HEK293 (cell line): ENCODE measurements around the gene TUBB3.

ENCODE experiments used
- CTCF ChIA-PET: fragments of 350-600 bp; formaldehyde crosslinking; extraction: SDS; loops from one replicate; lab custom pipeline; 2021; ENCODE audit warnings: antibody characterized with exemption; lab: Yijun Ruan, JAX
- POLR2A ChIA-PET: fragments of 300-600 bp; formaldehyde crosslinking; extraction: SDS; loops from one replicate; lab custom pipeline; 2020; ENCODE audit warnings: antibody characterized with exemption, inconsistent platforms; lab: Yijun Ruan, JAX
- H3K27ac ChIP-seq: fragments of 200-500 bp; sonication (Bioruptor generic); 2 replicates; pipeline ENCODE4 v1.5.1; 2014; ENCODE audit warnings: low read depth, low read length, control low read depth, inconsistent platforms; ENCODE audit errors: extremely low read depth
- H3K36me3 ChIP-seq, 2 experiments: fragments of 200-500 bp in 1 of 2; sonication (Bioruptor generic) in 1 of 2; 1 replicate in 1 of 2; 2 replicates in 1 of 2; pipeline ENCODE4 v1.5.1; 2014 to 2017; ENCODE audit warnings: inconsistent platforms in 2 of 2, low read length in 2 of 2; ENCODE audit not compliant: control insufficient read depth in 2 of 2, insufficient read depth in 1 of 2
- H3K4me1 ChIP-seq: fragments of 200-500 bp; sonication (Bioruptor generic); 2 replicates; pipeline ENCODE4 v1.5.1; 2014; ENCODE audit warnings: mild to moderate bottlenecking, low read length, inconsistent platforms; ENCODE audit not compliant: control insufficient read depth, insufficient read depth
- H3K4me3 ChIP-seq: 2 replicates; pipeline ENCODE4 v1.5.1; 2011; ENCODE audit warnings: low read depth, mild to moderate bottlenecking, control low read depth, low read length, moderate library complexity
- H3K9me3 ChIP-seq: fragments of 200-500 bp; sonication (Bioruptor generic); 2 replicates; pipeline ENCODE4 v1.5.1; 2014; ENCODE audit warnings: low read depth, low read length, inconsistent platforms; ENCODE audit not compliant: control insufficient read depth, insufficient read depth
- BCL11B ChIP-seq: fragments of 450-650 bp; formaldehyde crosslinking; IDR thresholded peaks from 2 replicates; pipeline ENCODE4 v1.5.1; 2016; ENCODE audit warnings: low read depth, missing biosample characterization, missing genetic modification characterization
- GLIS2 ChIP-seq: fragments of 450-650 bp; formaldehyde crosslinking; IDR thresholded peaks from 2 replicates; pipeline ENCODE4 v1.5.1; 2016; ENCODE audit warnings: missing biosample characterization, missing genetic modification characterization
- HOXA7 ChIP-seq: sonication (generic); formaldehyde crosslinking; IDR thresholded peaks from 2 replicates; pipeline ENCODE4 v1.8.1; 2022; ENCODE audit warnings: missing genetic modification reagents, borderline replicate concordance
- KLF10 ChIP-seq: fragments of 450-650 bp; IDR thresholded peaks from 2 replicates; pipeline ENCODE4 v1.5.1; 2018; ENCODE audit warnings: missing biosample characterization, mild to moderate bottlenecking, missing genetic modification characterization
- RBAK ChIP-seq: fragments of 450-650 bp; formaldehyde crosslinking; IDR thresholded peaks from 2 replicates; pipeline ENCODE4 v1.5.1; 2016; ENCODE audit warnings: missing biosample characterization, missing genetic modification characterization
- SCRT1 ChIP-seq: fragments of 450-650 bp; formaldehyde crosslinking; IDR thresholded peaks from 2 replicates; pipeline ENCODE4 v1.5.1; 2016; ENCODE audit warnings: missing biosample characterization, missing genetic modification characterization, borderline replicate concordance
- WT1 ChIP-seq: fragments of 450-650 bp; formaldehyde crosslinking; IDR thresholded peaks from 2 replicates; pipeline ENCODE4 v1.5.1; 2016; ENCODE audit warnings: missing biosample characterization, missing genetic modification characterization
- ZEB2 ChIP-seq: fragments of 450-650 bp; formaldehyde crosslinking; IDR thresholded peaks from 2 replicates; pipeline ENCODE4 v1.5.1; 2016; ENCODE audit warnings: missing biosample characterization, missing genetic modification characterization
- ZFP69B ChIP-seq: fragments of 450-650 bp; formaldehyde crosslinking; IDR thresholded peaks from 2 replicates; pipeline ENCODE4 v1.5.1; 2016; ENCODE audit warnings: missing biosample characterization, missing genetic modification characterization
- ZNF133 ChIP-seq: fragments of 450-650 bp; formaldehyde crosslinking; IDR thresholded peaks from 2 replicates; pipeline ENCODE4 v1.5.1; 2016; ENCODE audit warnings: missing biosample characterization, missing genetic modification characterization
- ZNF146 ChIP-seq: fragments of 450-650 bp; formaldehyde crosslinking; IDR thresholded peaks from 2 replicates; pipeline ENCODE4 v1.5.1; 2016; ENCODE audit warnings: missing biosample characterization, missing genetic modification characterization
- ZNF239 ChIP-seq: fragments of 450-650 bp; formaldehyde crosslinking; IDR thresholded peaks from 2 replicates; pipeline ENCODE4 v1.5.1; 2016; ENCODE audit warnings: missing biosample characterization, missing genetic modification characterization
- ZNF311 ChIP-seq: fragments of 450-650 bp; formaldehyde crosslinking; IDR thresholded peaks from 2 replicates; pipeline ENCODE4 v1.5.1; 2017; ENCODE audit warnings: missing biosample characterization, missing genetic modification characterization, borderline replicate concordance
- ZNF596 ChIP-seq: fragments of 450-650 bp; IDR thresholded peaks from 2 replicates; pipeline ENCODE4 v1.5.0; 2018; ENCODE audit warnings: missing biosample characterization, mild to moderate bottlenecking, missing genetic modification characterization, moderate library complexity
- ZNF658 ChIP-seq: fragments of 450-650 bp; formaldehyde crosslinking; IDR thresholded peaks from 2 replicates; pipeline ENCODE4; 2016; ENCODE audit warnings: missing biosample characterization, missing genetic modification characterization
- ZNF664 ChIP-seq: fragments of 450-650 bp; formaldehyde crosslinking; IDR thresholded peaks from 2 replicates; pipeline ENCODE4 v1.5.1; 2016; ENCODE audit warnings: missing biosample characterization, missing genetic modification characterization
- ZNF670 ChIP-seq: fragments of 450-650 bp; formaldehyde crosslinking; IDR thresholded peaks from 2 replicates; pipeline ENCODE4 v1.5.1; 2016; ENCODE audit warnings: missing biosample characterization, missing genetic modification characterization, low read depth
- ZNF677 ChIP-seq: fragments of 450-650 bp; IDR thresholded peaks from 2 replicates; pipeline ENCODE4 v1.5.0; 2018; ENCODE audit warnings: missing biosample characterization, mild to moderate bottlenecking, missing genetic modification characterization, moderate library complexity
- ZNF707 ChIP-seq: fragments of 450-650 bp; formaldehyde crosslinking; IDR thresholded peaks from 2 replicates; pipeline ENCODE4 v1.5.1; 2016; ENCODE audit warnings: missing biosample characterization, missing genetic modification characterization
- ZNF747 ChIP-seq: fragments of 450-650 bp; formaldehyde crosslinking; IDR thresholded peaks from 2 replicates; pipeline ENCODE4 v1.5.1; 2016; ENCODE audit warnings: missing biosample characterization, missing genetic modification characterization
- ZNF76 ChIP-seq: fragments of 450-650 bp; formaldehyde crosslinking; IDR thresholded peaks from 2 replicates; pipeline ENCODE4; 2016; ENCODE audit warnings: low read depth, missing biosample characterization, missing genetic modification characterization, borderline replicate concordance
- ZNF776 ChIP-seq: fragments of 450-650 bp; formaldehyde crosslinking; IDR thresholded peaks from 2 replicates; pipeline ENCODE4 v1.5.0; 2017; ENCODE audit warnings: missing biosample characterization, missing genetic modification characterization, borderline replicate concordance
- ZNF837 ChIP-seq: fragments of 450-650 bp; formaldehyde crosslinking; IDR thresholded peaks from 2 replicates; pipeline ENCODE4 v1.5.1; 2016; ENCODE audit warnings: missing biosample characterization, missing genetic modification characterization
- TF ChIP-seq, protein P1 (sequence below): fragments of 450-650 bp; formaldehyde crosslinking; IDR thresholded peaks from 2 replicates; pipeline ENCODE4 v1.5.1; 2016; ENCODE audit warnings: missing biosample characterization, missing genetic modification characterization
- TF ChIP-seq, protein P2 (sequence below): fragments of 450-650 bp; IDR thresholded peaks from 2 replicates; pipeline ENCODE4 v1.5.1; 2018; ENCODE audit warnings: missing biosample characterization, missing genetic modification characterization
- TF ChIP-seq, protein P3 (sequence below): fragments of 450-650 bp; formaldehyde crosslinking; IDR thresholded peaks from 2 replicates; pipeline ENCODE4 v1.5.1; 2016; ENCODE audit warnings: missing biosample characterization, missing genetic modification characterization

Gene TUBB3

DNA sequence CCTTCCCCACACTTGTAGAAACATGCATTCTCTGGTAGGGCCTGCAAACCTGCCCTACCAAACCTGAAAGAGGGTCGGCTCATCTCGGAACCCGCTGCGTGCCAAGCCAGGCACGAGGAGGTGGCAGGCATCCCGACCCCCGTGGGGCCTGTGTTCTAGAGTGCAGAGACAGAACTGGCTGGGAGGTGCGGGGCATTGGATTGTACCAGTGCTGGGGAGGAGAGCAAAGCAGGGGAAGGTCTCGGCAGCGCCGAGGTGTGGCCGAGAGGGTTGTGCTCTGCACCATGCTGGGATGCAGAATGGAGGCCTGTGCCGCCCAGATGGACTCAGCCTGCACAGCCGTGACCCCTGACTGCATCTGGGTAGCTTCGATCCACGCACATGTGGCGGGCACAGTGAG, 22.3 kb upstream of the TUBB3 start:
- H3K9me3 ChIP-seq, result no peaks in the 10 kb centered on the region
- CTCF ChIA-PET, result interaction anchor here (3.4 kb wide), 1 partner anchor 10 kb away, joined by 13 read pairs; no protein-coding TSS in a partner anchor
- H3K4me3 ChIP-seq, result no peak overlapping the region
- TF ChIP-seq BCL11B (tag by site-specific recombination), result no peak
- TF ChIP-seq ZNF596 (tag by site-specific recombination), result no peak
- no peak for TF ChIP-seq WT1
- TF ChIP-seq ZNF311, result no peak
- H3K36me3 ChIP-seq, result peaks cover 4 to 79% of the 10 kb centered on the region in 2 experiments; a peak in 2 of 3 replicates
- POLR2A ChIA-PET, result no interaction called here
- no peaks in the 10 kb centered on the region for H3K4me1 ChIP-seq
- no peak overlapping the region for H3K27ac ChIP-seq

DNA sequence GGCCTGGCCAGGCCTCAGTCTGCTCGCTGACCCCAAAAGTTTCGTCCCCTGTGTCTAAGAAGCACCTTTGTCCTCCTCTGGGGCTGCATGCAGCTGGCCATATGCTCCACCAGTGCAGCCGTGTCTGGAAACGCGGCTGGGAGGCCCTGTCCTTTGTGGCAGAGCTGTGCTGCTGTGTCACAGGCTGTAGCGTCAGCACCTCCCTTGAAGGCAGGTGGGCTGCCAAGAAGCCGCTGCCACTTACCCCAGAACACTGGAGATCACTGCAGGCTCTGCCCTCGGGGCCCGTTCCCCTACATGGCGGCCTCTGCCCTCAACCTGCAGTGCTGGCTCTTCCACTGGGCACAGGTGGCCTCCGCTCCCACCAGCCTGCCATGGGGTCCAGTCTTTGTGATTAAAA, 20.2 kb upstream of the TUBB3 start:
- TF ChIP-seq ZNF146 (tag by site-specific recombination), result no peak
- TF ChIP-seq HOXA7 (CRISPR knock-in tag), result no peak
- TF ChIP-seq ZNF670 (tag by site-specific recombination), result no peak
- TF ChIP-seq GLIS2 (tag by site-specific recombination), result no peak
- no peak for TF ChIP-seq ZNF677
- no peak for TF ChIP-seq ZNF239 (tag by site-specific recombination)
- TF ChIP-seq ZNF707, result no peak
- TF ChIP-seq, protein P1, sequence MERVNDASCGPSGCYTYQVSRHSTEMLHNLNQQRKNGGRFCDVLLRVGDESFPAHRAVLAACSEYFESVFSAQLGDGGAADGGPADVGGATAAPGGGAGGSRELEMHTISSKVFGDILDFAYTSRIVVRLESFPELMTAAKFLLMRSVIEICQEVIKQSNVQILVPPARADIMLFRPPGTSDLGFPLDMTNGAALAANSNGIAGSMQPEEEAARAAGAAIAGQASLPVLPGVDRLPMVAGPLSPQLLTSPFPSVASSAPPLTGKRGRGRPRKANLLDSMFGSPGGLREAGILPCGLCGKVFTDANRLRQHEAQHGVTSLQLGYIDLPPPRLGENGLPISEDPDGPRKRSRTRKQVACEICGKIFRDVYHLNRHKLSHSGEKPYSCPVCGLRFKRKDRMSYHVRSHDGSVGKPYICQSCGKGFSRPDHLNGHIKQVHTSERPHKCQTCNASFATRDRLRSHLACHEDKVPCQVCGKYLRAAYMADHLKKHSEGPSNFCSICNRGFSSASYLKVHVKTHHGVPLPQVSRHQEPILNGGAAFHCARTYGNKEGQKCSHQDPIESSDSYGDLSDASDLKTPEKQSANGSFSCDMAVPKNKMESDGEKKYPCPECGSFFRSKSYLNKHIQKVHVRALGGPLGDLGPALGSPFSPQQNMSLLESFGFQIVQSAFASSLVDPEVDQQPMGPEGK (tag by site-specific recombination), result no peak
- TF ChIP-seq ZNF133 (tag by site-specific recombination), result no peak
- TF ChIP-seq, protein P2, sequence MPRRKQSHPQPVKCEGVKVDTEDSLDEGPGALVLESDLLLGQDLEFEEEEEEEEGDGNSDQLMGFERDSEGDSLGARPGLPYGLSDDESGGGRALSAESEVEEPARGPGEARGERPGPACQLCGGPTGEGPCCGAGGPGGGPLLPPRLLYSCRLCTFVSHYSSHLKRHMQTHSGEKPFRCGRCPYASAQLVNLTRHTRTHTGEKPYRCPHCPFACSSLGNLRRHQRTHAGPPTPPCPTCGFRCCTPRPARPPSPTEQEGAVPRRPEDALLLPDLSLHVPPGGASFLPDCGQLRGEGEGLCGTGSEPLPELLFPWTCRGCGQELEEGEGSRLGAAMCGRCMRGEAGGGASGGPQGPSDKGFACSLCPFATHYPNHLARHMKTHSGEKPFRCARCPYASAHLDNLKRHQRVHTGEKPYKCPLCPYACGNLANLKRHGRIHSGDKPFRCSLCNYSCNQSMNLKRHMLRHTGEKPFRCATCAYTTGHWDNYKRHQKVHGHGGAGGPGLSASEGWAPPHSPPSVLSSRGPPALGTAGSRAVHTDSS (tag by site-specific recombination), result no peak
- no peak for TF ChIP-seq KLF10
- no peak for TF ChIP-seq ZFP69B
- no peak for TF ChIP-seq ZNF776
- no peak for TF ChIP-seq ZNF837
- TF ChIP-seq ZNF747 (tag by site-specific recombination), result no peak
- no peak for TF ChIP-seq RBAK (tag by site-specific recombination)
- no peak for TF ChIP-seq ZEB2
- no peak for TF ChIP-seq SCRT1
- Histone ChIP-seq H3K27ac (no peak overlapping the region), H3K4me3 (no peak overlapping the region), H3K36me3 (peaks cover 2 to 79% of the 10 kb centered on the region in 2 experiments; a peak in 2 of 3 replicates), H3K4me1 (no peaks in the 10 kb centered on the region), H3K9me3 (no peaks in the 10 kb centered on the region)
- POLR2A ChIA-PET, result no interaction called here
- CTCF ChIA-PET, result interaction anchor here (0.5 kb wide), 1 partner anchor 137 kb away, joined by 3 read pairs; no protein-coding TSS in a partner anchor

DNA sequence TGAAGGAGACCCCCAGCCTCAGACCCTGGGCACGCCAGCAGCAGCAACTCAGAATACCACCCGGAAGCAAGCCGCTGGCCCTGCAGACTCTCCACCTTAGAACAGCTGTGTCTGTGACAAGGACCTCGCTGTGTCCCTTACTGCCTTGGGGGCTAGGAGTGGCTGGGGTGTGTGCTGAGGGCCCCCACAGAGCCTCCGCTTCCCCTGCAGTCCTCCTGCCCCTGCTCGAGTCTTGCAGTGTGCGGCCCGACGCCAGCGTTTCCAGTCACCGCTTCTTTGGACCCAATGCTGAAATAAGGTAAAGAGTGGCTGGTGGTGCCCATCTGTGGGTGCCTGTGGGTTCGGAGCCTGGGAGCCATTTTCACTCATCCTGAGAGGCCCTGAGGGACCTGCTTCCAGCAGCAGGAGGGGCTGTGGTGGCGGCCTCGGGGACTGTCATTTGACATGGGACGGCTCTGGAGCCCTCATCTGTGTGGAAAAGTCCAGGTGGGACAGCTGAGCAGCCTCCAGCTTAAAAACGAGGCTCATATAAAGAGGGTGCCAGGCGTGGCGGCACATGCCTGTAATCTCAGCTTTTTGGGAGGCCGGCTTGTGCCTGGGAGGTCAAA, 19.1 kb upstream of the TUBB3 start:
- H3K4me3 ChIP-seq, result no peak overlapping the region
- no peaks in the 10 kb centered on the region for H3K4me1 ChIP-seq
- ChIA-PET POLR2A (interaction anchor here (1.4 kb wide), 1 partner anchor 20 kb away, joined by 4 read pairs; no protein-coding TSS in a partner anchor), CTCF (no interaction called here)
- no peak for TF ChIP-seq ZNF658
- TF ChIP-seq ZNF76, result no peak
- TF ChIP-seq ZNF664 (tag by site-specific recombination), result no peak
- TF ChIP-seq, protein P3, sequence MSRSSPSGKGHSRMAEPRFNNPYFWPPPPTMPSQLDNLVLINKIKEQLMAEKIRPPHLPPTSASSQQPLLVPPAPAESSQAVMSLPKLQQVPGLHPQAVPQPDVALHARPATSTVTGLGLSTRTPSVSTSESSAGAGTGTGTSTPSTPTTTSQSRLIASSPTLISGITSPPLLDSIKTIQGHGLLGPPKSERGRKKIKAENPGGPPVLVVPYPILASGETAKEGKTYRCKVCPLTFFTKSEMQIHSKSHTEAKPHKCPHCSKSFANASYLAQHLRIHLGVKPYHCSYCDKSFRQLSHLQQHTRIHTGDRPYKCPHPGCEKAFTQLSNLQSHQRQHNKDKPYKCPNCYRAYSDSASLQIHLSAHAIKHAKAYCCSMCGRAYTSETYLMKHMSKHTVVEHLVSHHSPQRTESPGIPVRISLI (tag by site-specific recombination), result no peak
- no peaks in the 10 kb centered on the region for H3K9me3 ChIP-seq
- peaks cover 5 to 76% of the 10 kb centered on the region in 2 experiments; a peak in 2 of 3 replicates for H3K36me3 ChIP-seq
- no peak overlapping the region for H3K27ac ChIP-seq
